ENCODE results near the gene FAAH. TPM values are rescaled to one million over a fixed set of nuclear protein-coding genes. Genes with fewer than 3 reads are reported as not detected.

FAAH gene
- total RNA-seq, 3 donors from 2014 or later, result 18.1 to 58.7 (median 38.3) TPM

GRCh38 chr1:46400421-46400820, 6.3 kb downstream of the FAAH start:
- H3K27ac ChIP-seq, result no peak overlapping the region
- H3K4me3 ChIP-seq, result no peak overlapping the region
- H3K27me3 ChIP-seq, result no peaks in the 10 kb centered on the region
- no peak for DNase-seq (ENCODE audit: low spot score in 2 of 2)
- no peak for TF ChIP-seq POLR2A (IDR thresholded peaks at IDR 0.05)
- no peak for TF ChIP-seq POLR2AphosphoS5 (IDR thresholded peaks at IDR 0.05)
- no peak for TF ChIP-seq CTCF (IDR thresholded peaks at IDR 0.05)
- no peaks in the 10 kb centered on the region for H3K9me3 ChIP-seq
- peaks cover 0 to under 1% of the 10 kb centered on the region in 2 donors for H3K4me1 ChIP-seq
- no peaks in the 10 kb centered on the region for H3K36me3 ChIP-seq
- intact Hi-C loops (cut with DNase I; ENCODE audit: low total_unique reads), result no loop called here

- Histone ChIP-seq H3K27me3 (no peaks in the 10 kb centered on the region), H3K9me3 (no peaks in the 10 kb centered on the region), H3K36me3 (no peaks in the 10 kb centered on the region), H3K27ac (peak overlapping the region; percentile 57 to 58), H3K4me1 (no peaks in the 10 kb centered on the region), H3K4me3 (no peak overlapping the region)
- intact Hi-C loops (cut with DNase I; ENCODE audit: low total_unique reads), result no loop called here
- no peak for TF ChIP-seq POLR2A (IDR thresholded peaks at IDR 0.05)
- no peak for TF ChIP-seq CTCF (IDR thresholded peaks at IDR 0.05)
- no peak for TF ChIP-seq POLR2AphosphoS5 (IDR thresholded peaks at IDR 0.05)
- DNase-seq (ENCODE audit: low spot score in 2 of 2), result no peak
Observed at GRCh38 chr1:46401154-46401913, 7.2 kb downstream of the FAAH start.

- no peaks in the 10 kb centered on the region for H3K9me3 ChIP-seq
- intact Hi-C loops (cut with DNase I; ENCODE audit: low total_unique reads), result no loop called here
- H3K27me3 ChIP-seq, result no peaks in the 10 kb centered on the region
- peak overlapping the region; percentile 57 to 58 for H3K27ac ChIP-seq
- DNase-seq (ENCODE audit: low spot score in 2 of 2), result peak; percentile 81 to 88
- TF ChIP-seq POLR2AphosphoS5 (IDR thresholded peaks at IDR 0.05) (peak; percentile 30 to 64 (median 41)), POLR2A (IDR thresholded peaks at IDR 0.05) (no peak)
- H3K4me1 ChIP-seq, result no peaks in the 10 kb centered on the region
- no peaks in the 10 kb centered on the region for H3K36me3 ChIP-seq
- H3K4me3 ChIP-seq, result peak overlapping the region in 2 of 3 donors; percentile 28 to 46
Observed at GRCh38 chr1:46401964-46402626, 8.0 kb downstream of the FAAH start.

GRCh38 chr1:46403916-46404315, 9.8 kb downstream of the FAAH start:
- H3K27me3 ChIP-seq, result no peaks in the 10 kb centered on the region
- no peak for DNase-seq (ENCODE audit: low spot score in 2 of 2)
- H3K4me3 ChIP-seq, result no peak overlapping the region
- no peaks in the 10 kb centered on the region for H3K36me3 ChIP-seq
- H3K27ac ChIP-seq, result no peak overlapping the region
- intact Hi-C loops (cut with DNase I; ENCODE audit: low total_unique reads), result no loop called here
- TF ChIP-seq POLR2AphosphoS5 (IDR thresholded peaks at IDR 0.05) (no peak), CTCF (IDR thresholded peaks at IDR 0.05) (no peak), POLR2A (IDR thresholded peaks at IDR 0.05) (no peak)
- H3K9me3 ChIP-seq, result no peaks in the 10 kb centered on the region
- H3K4me1 ChIP-seq, result no peaks in the 10 kb centered on the region

- Histone ChIP-seq H3K27me3 (no peaks in the 10 kb centered on the region), H3K4me1 (no peaks in the 10 kb centered on the region), H3K27ac (no peak overlapping the region), H3K36me3 (no peaks in the 10 kb centered on the region), H3K9me3 (no peaks in the 10 kb centered on the region), H3K4me3 (no peak overlapping the region)
- no peak for DNase-seq (ENCODE audit: low spot score in 2 of 2)
- no peak for TF ChIP-seq CTCF (IDR thresholded peaks at IDR 0.05)
- no peak for TF ChIP-seq POLR2A (IDR thresholded peaks at IDR 0.05)
- no peak for TF ChIP-seq POLR2AphosphoS5 (IDR thresholded peaks at IDR 0.05)
- intact Hi-C loops (cut with DNase I; ENCODE audit: low total_unique reads), result no loop called here
Observed at GRCh38 chr1:46404482-46405196, 10.5 kb downstream of the FAAH start.

All from breast epithelium (tissue), 4 donors.